ENCODE measurements around the gene XKR3. TPM values are rescaled to one million over a fixed set of nuclear protein-coding genes. Genes with fewer than 3 reads are reported as not detected.

The XKR3 gene
- total and polyA plus RNA-seq, 2 of the 8 experiments (the other 6 are each of a cell fraction or from before 2014, with no cell fraction given) = 0.17 TPM; not detected in 1

DNA sequence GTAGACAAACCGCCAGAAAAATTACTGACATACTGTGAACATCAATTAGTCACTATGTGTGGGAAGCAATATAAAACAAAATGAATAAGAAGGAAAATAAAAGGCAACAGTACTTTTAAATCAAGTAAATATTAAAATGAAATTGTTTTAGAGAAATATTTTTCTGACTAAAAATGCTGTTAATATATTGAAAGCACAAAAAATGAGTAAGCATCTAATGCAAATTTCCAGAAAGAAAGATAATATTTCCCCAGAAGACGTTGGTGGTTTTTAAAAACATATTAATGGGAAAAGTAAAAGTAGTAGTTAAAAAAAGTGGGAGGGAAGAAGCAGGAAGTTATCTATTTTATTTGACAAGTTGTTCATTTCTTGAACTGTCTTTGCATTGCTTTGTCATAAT lies 16.5 kb downstream of the XKR3 start (continued):
- TF ChIP-seq BACH1 (IDR thresholded peaks at IDR 0.05; ENCODE audit: low read length) (no peak), BCL11A (IDR thresholded peaks at IDR 0.05; ENCODE audit: low read depth in 2 of 2, low read length in 2 of 2) (no peak), TBP (IDR thresholded peaks at IDR 0.05; ENCODE audit: low read depth, low read length) (no peak), EZH2 (IDR thresholded peaks at IDR 0.05; ENCODE audit: low read depth, low read length, severe bottlenecking) (no peak), POLR2AphosphoS5 (IDR thresholded peaks at IDR 0.05; ENCODE audit: low read depth, low read length) (no peak)
- TF ChIP-seq, protein P1, sequence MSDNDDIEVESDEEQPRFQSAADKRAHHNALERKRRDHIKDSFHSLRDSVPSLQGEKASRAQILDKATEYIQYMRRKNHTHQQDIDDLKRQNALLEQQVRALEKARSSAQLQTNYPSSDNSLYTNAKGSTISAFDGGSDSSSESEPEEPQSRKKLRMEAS (IDR thresholded peaks at IDR 0.05) = no peak
